Stimulated activated CD4-positive, alpha-beta T cell treated with anti-CD3 and anti-CD28 coated beads, Interleukin-15, amount 100 ng/mL, for 1 hour (primary cell): Measurements from ENCODE around the gene SDE2.
"Not testable (repeated sequence)": the region's sequence is repeated elsewhere in the genome, so short reads cannot be mapped to it uniquely, and the experiment has no call there.

Experiments used
- DNase-seq, 2 donors: peaks; one replicate each; pipeline ENCODE4 v3.0.0-alpha.2; 2020; ENCODE audit warnings: low read depth in 1 of 2, low spot score in 1 of 2

Gene SDE2

DNA sequence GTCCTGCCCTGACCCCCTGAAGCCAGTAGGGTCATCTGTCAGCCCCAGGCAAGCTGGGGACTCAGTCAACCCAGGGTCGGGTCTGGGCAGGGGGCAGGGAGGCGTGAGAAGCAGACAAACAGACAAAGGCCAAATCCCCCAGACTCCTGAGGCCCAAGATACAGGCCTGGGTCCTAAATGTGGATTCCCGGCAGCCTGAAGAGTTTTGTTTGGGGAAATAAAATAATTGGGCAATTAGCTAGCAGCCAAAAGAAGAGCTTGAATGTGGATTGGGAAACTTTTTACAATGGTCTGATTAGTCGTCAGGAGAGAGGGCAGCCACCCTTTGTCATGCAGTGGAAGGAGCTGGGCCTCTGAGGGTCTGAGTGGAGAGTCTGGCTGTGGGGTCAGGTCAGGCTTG is 53.6 kb downstream of the SDE2 start:
- no peak for DNase-seq

DNA sequence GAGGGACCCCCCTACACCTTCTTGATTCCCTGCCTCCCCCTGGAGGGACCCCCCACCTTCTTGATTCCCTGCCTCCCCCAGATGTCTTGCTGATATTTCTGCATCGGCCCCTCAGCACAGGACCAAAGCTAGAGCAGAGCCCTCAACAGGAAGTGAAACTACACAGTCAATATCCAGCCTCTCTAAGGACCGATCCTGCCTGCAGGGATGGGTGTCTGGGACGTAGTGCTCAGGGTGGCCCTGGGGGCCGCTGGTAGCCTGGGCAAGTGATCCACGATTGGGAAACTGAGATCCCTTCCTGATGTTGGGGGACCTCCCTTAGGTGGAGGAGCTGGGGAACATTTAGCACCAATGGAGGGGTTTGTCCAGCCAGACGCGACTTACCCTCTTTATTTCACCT is 54.2 kb downstream of the SDE2 start:
- no peak for DNase-seq

DNA sequence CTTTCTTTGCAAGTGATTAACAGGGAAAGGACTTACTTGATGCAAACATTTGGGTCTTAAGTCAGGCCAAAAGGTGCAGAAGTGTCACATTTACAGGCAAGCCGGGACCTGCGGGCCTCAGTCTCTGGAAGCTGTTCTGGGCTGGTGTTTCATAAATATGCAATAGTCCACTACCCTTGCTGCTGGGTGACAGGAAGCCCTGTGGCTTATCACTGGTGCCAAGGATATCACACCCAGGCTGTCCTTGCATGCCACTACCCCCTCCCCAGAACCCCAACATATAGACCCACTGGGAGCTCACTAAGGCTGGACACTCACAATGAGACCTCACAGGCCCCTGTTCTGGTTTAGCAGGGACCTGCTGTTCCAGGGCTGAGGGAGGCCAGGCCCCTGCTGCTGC is 54.8 kb downstream of the SDE2 start:
- no peak for DNase-seq

DNA sequence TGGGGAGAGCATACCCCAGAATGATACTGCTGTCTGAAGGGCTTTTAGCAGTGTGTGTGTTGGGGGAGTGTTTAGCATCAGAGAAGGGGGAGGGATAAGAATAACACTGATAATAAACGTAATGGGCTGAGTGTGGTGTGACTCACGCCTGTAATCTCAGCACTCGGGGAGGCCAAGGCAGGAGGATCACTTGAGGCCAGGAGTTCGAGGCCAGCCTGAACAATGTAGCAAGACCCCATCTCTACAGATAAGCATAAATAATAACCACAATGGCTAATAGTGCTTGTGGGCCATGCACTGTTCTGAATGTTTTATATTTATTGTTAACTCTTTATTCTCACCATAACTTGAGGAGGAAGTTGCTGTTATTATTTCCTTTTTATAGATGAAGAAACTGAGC is 55.6 kb downstream of the SDE2 start:
- DNase-seq = no peak

GRCh38 chr1:225942574-225942973 is 56.6 kb downstream of the SDE2 start:
- DNase-seq = no peak

GRCh38 chr1:225941942-225942222 is 57.3 kb downstream of the SDE2 start:
- no peak for DNase-seq

- DNase-seq = no peak
Measured at GRCh38 chr1:225941187-225941941, 57.8 kb downstream of the SDE2 start, which contains the start of gene LEFTY2. TSS of gene LEFTY2 (minus strand) at chr1:225941220. CDS start at chr1:225941140, 80 bp downstream.

DNA sequence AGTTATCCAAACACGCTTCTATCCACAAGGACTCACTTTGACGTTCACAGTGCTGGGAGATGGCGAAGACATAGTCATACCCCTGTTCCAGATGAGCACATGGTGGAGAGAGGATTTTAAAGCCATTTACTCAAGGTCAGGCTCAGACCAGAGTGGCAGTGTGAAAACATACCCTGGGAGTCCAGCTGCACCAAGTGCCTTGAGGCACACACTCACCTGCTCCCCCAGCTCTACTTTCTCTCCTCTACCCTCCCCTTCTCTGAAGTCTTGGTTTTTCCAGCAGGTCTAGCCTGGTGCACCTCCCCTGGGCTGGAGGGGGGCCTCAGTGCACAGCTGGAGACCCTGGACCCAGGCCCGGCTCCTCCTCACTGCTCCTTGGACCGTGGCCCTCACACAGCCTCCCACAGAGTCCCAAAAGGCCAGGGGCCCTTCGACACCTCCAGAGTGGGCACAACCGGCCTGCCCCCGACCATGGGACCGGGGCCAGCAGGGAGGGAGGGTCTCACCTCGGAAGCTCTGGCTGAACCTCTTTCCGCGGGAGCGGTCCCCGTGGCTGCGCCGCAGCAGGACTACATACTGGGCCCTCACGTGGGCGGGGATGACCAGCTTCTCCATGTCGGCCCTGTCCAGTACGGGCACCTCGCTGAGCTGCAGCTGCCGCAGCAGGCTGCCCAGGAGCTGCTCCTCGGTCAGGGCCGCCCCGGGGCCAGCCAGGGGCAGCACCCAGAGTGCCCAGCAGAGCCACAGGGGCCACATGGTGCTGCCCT is 58.6 kb downstream of the SDE2 start:
- DNase-seq = no peak

- DNase-seq = not testable (repeated sequence)
Measured at GRCh38 chr1:225939939-225940310, 59.2 kb downstream of the SDE2 start.

GRCh38 chr1:225939097-225939938 is 59.8 kb downstream of the SDE2 start:
- not testable (repeated sequence) for DNase-seq

DNA sequence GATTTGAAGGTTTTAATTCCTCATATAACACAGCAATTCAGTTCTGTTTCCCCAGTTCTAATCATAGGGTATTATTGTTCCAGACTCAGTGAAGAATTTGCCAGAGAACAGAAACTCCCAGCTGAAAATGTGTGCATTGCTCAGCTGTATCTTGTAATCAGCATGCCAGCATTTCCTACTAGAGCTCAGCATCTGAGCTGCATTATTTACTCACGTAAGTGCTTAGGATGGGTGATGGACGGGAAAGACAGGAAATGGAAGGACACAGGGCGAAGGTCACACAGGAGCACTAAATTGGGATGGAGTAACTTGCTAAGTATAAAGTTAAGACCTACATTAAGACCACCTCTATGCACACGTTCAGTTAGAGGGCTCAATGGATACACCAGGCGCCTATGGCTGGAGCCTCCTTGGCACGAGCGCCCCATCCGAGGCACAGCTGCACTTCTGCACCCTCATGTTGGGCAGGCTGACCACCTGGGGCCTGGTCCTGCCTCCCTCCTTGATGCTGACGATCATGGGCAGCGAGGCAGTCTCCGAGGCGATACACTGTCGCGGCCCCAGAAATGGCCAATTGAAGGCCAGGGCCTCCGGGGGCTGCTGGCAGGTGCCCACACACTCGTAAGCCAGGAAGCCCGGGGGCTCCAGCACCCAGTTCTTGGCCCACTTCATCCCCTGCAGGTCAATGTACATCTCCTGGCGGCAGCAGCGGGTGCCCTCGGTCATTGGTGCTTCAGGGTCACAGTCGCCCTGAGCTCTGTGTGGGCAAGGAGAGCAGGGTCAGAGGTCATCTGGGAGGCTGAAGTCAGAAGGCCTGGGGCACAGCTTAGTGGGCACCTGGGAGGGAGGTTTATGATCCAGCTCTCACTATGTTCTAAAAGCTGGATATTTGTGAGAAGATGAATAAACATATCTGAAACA is 61.8 kb downstream of the SDE2 start:
- no peak for DNase-seq

- DNase-seq = no peak
Measured at GRCh38 chr1:225936523-225936922, 62.6 kb downstream of the SDE2 start.

DNA sequence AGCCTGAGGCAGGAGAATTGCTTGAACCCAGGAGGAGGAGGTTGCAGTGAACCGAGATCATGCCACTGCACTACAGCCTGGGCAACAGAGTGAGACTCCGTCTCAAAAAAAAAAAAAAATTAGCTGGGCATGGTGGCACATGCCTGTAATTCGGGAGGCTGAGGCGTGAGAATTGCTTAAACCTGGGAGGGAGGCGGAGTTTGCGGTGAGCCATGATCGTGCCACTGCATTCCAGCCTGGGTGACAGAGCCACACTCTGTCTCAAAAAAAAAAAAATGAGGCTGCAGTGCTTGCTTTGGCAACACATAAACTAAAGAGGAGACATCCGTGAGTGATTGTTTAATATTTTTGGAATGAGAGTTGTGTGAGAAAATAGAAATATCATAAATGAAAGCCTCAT is 63.1 kb downstream of the SDE2 start:
- not testable (repeated sequence) for DNase-seq

GRCh38 chr1:225934711-225935110 is 64.4 kb downstream of the SDE2 start:
- DNase-seq = no peak

DNA sequence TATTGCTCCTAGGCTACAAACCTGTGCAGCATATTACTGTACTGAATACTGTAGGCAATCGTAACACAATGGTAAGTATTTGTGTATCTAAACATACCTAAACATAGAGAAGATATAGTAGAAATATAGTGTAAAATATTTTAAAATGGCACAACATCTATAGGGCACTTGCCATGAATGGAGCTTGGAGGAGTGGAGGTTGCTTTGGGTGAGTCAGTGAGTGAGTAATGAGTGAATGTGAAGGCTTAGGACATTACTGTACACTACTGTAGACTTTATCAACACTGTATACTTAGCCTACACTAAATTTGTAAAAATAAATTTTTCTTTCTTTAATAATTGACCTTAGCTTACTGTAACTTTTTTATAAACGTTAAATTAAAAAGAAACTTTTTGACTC is 66.1 kb downstream of the SDE2 start:
- DNase-seq = no peak
